ENCODE measurements around the gene RXFP1. TPM values are rescaled to one million over a fixed set of nuclear protein-coding genes. Genes with fewer than 3 reads are reported as not detected.

The RXFP1 gene
- total RNA-seq, 6 donors from 2014 or later, result 3.0 to 7.3 (median 4.7) TPM

DNA sequence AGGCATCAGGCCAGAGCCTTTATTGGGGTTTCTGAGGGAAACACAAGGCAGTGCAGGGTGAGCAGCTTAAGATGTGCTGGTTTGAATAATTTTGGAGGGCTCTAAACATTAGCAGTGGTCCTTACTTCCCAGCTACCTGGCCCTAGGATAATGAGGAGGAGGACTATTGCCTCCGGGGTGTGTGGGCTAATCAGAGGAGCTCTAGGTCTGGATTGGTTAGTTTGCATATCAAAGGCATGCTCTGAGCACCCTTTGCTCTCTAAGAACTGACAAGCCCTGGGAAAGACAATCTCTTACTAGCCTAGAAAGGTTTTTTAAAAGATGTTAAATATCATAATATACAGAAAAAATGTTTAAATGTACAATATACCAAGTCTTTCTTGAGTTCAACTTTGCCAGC is 58.4 kb downstream of the RXFP1 start:
- H3K36me3 ChIP-seq, result no peaks in the 10 kb centered on the region

DNA sequence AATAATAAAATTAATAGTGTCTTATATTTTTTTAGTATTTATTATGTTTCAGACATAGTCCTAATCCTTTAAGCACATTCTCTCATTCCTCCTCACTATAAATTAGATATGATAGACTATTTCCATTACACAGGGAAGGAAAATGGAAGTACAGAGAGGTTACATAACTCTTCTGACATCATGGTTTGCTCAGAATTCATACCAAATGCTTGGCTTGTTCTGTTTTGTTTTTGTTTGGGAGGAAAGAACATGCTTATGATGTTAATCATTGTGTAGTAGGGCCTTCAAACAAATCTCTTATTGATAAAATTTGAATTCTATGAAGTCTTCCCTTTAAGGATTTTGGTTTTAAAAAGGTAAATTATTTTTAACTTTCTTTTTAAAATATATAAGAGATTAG is 59.5 kb downstream of the RXFP1 start:
- TF ChIP-seq POLR2AphosphoS5 (IDR thresholded peaks at IDR 0.05), result no peak
- TF ChIP-seq, protein P1, sequence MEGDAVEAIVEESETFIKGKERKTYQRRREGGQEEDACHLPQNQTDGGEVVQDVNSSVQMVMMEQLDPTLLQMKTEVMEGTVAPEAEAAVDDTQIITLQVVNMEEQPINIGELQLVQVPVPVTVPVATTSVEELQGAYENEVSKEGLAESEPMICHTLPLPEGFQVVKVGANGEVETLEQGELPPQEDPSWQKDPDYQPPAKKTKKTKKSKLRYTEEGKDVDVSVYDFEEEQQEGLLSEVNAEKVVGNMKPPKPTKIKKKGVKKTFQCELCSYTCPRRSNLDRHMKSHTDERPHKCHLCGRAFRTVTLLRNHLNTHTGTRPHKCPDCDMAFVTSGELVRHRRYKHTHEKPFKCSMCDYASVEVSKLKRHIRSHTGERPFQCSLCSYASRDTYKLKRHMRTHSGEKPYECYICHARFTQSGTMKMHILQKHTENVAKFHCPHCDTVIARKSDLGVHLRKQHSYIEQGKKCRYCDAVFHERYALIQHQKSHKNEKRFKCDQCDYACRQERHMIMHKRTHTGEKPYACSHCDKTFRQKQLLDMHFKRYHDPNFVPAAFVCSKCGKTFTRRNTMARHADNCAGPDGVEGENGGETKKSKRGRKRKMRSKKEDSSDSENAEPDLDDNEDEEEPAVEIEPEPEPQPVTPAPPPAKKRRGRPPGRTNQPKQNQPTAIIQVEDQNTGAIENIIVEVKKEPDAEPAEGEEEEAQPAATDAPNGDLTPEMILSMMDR (IDR thresholded peaks at IDR 0.05), result no peak
- no peak for TF ChIP-seq POLR2A (IDR thresholded peaks at IDR 0.05)
- TF ChIP-seq EP300 (IDR thresholded peaks at IDR 0.05), result no peak
- no peaks in the 10 kb centered on the region for H3K36me3 ChIP-seq
- H3K27ac ChIP-seq, result no peak overlapping the region
- ATAC-seq (ENCODE audit: low FRiP score in 2 of 2) (no peak), DNase-seq (no peak)
- no peaks in the 10 kb centered on the region for H3K27me3 ChIP-seq
- H3K9me3 ChIP-seq, result no peaks in the 10 kb centered on the region
- H3K4me1 ChIP-seq, result no peaks in the 10 kb centered on the region
- no peak overlapping the region for H3K4me3 ChIP-seq

More for the DNA sequence above, 58.4 kb downstream of the RXFP1 start:
- Histone ChIP-seq H3K27me3 (no peaks in the 10 kb centered on the region), H3K4me1 (no peaks in the 10 kb centered on the region), H3K4me3 (no peak overlapping the region), H3K27ac (no peak overlapping the region), H3K9me3 (no peaks in the 10 kb centered on the region)
- DNase-seq, result no peak
- ATAC-seq (ENCODE audit: low FRiP score in 2 of 2), result no peak
- TF ChIP-seq POLR2AphosphoS5 (IDR thresholded peaks at IDR 0.05), result no peak
- TF ChIP-seq, protein P1 (IDR thresholded peaks at IDR 0.05), result no peak
- TF ChIP-seq EP300 (IDR thresholded peaks at IDR 0.05), result no peak
- TF ChIP-seq POLR2A (IDR thresholded peaks at IDR 0.05), result no peak
- WGBS, 2 donors, result 38 to 70% methylated on average over 1 of the region's 1 CpG

DNA sequence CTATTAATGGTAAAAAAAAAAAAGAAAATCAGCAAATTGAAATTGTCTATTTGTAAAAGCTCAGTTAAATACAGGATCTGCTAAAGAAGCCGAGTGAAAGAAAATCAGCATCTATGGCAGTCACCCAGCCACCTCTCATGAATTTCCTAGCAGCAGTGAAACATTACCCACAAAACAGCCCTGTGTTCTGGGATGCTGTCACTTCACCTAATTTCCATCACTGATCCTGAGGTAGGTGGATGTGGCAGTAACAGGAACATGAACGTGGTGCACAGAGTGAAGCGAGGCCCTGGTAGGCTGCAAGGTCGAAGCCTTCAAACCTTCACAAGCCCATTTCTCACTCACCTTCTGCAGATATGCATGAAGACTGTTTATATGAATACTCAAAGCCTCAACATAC is 65.2 kb downstream of the RXFP1 start:
- no peak for DNase-seq
- Histone ChIP-seq H3K9me3 (no peaks in the 10 kb centered on the region), H3K4me1 (no peaks in the 10 kb centered on the region), H3K27me3 (no peaks in the 10 kb centered on the region), H3K27ac (no peak overlapping the region), H3K4me3 (no peak overlapping the region), H3K36me3 (no peaks in the 10 kb centered on the region)
- no peak for TF ChIP-seq EP300 (IDR thresholded peaks at IDR 0.05)
- TF ChIP-seq, protein P1 (IDR thresholded peaks at IDR 0.05), result no peak
- TF ChIP-seq POLR2AphosphoS5 (IDR thresholded peaks at IDR 0.05), result no peak
- TF ChIP-seq POLR2A (IDR thresholded peaks at IDR 0.05), result no peak
- no peak for ATAC-seq (ENCODE audit: low FRiP score in 2 of 2)
- 91 to 92% methylated on average over 4 of the region's 4 CpGs for WGBS, 2 donors

DNA sequence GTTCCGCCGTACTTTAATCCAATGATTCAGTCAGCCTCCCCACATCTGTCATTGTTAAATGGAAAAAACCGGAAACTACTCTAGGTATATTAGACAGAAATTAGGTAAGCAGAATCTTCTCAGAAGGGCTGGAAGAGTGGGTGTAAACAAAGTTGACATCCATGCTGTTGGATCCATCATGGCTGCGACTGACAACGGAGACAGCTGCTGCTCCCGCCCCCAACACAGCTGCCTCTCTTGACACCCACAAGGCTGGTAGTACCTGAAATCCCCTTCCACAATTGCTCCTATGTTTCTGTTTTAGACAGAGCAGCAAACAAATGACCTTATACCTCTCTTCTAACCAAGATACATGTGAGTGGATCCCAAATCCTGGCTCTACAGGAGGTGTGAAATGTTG is 66.6 kb downstream of the RXFP1 start:
- no peak overlapping the region for H3K4me3 ChIP-seq
- TF ChIP-seq POLR2AphosphoS5 (IDR thresholded peaks at IDR 0.05), result no peak
- TF ChIP-seq EP300 (IDR thresholded peaks at IDR 0.05), result no peak
- TF ChIP-seq, protein P1 (IDR thresholded peaks at IDR 0.05), result no peak
- no peak overlapping the region for H3K27ac ChIP-seq
- DNase-seq (no peak), ATAC-seq (ENCODE audit: low FRiP score in 2 of 2) (no peak)
- H3K9me3 ChIP-seq, result no peaks in the 10 kb centered on the region
- H3K4me1 ChIP-seq, result no peaks in the 10 kb centered on the region
- no peaks in the 10 kb centered on the region for H3K36me3 ChIP-seq
- no peaks in the 10 kb centered on the region for H3K27me3 ChIP-seq
- 95 to 96% methylated on average over 6 of the region's 6 CpGs for WGBS, 2 donors

DNA sequence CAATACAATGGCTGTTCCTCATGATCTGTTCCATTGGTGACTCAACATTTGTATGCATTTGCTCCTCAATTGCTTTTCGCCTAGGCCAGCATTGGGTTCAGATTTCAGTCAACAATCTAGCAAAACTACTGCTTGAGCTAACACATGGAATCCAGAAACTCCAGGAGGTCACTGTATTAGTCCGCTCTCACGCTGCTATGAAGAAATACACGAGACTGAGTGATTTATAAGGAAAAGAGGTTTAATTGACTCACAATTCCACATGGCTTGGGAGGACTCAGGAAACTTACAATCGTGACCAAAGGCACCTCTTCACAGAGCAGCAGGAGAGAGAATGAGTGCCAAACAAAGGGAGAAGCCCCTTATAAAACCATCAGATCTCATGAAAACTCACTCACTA is 67.1 kb downstream of the RXFP1 start:
- Histone ChIP-seq H3K36me3 (no peaks in the 10 kb centered on the region), H3K9me3 (no peaks in the 10 kb centered on the region), H3K4me3 (no peak overlapping the region), H3K4me1 (no peaks in the 10 kb centered on the region), H3K27ac (no peak overlapping the region), H3K27me3 (no peaks in the 10 kb centered on the region)
- TF ChIP-seq, protein P1 (IDR thresholded peaks at IDR 0.05), result no peak
- TF ChIP-seq EP300 (IDR thresholded peaks at IDR 0.05) (no peak), POLR2AphosphoS5 (IDR thresholded peaks at IDR 0.05) (no peak), POLR2A (IDR thresholded peaks at IDR 0.05) (no peak)
- ATAC-seq (ENCODE audit: low FRiP score in 2 of 2) (no peak), DNase-seq (no peak)
- WGBS, 2 donors, result 88 to 91% methylated on average over 5 of the region's 5 CpGs
